ENCODE results near the gene FGF14.

DNA sequence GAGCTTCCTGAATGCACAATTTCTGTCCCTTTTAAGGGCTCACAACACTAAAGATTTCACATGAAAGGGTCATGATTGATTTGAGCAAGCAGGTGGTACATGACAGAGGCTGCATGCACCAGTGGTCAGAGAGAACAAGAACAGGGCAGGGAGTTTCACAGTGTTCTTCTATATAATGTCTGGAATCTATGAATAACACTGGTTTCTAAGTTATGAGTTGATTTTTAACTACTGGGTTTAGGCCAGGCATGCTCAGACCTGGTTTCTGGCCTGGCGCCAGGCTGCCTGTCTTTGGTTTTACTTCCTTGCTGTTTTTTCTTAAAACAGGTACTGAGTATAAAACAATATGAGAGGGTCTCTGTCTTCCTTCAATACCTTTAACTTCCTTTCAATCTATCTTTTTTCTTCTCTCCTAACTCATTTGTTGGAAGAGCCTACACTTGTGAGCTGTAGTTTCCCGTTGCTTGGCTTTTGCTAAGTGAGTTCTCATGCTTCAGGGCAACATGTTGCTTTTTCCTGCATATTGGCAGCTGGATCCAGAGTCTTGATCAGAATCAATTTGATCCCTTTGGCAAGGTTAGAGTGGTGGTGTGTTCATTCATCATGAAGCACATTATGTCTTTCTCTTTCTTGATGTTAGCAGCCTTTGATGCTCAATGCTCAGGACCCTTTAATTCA is 38.5 kb upstream of the FGF14 start:
- TF ChIP-seq CTCF (conservative IDR thresholded peaks at IDR 0.05; ENCODE audit: low read depth in 2 of 2) (no peak), CREB1 (CRISPR knock-in tag; IDR thresholded peaks at IDR 0.05; ENCODE audit: low read depth) (no peak), EZH2 (IDR thresholded peaks at IDR 0.05; ENCODE audit: low read depth, unreplicated experiment) (no peak), ZNF114 (CRISPR knock-in tag; IDR thresholded peaks at IDR 0.05) (no peak), POLR2AphosphoS5 (IDR thresholded peaks at IDR 0.05; ENCODE audit: low read depth) (no peak)
- TF ChIP-seq, protein P1, sequence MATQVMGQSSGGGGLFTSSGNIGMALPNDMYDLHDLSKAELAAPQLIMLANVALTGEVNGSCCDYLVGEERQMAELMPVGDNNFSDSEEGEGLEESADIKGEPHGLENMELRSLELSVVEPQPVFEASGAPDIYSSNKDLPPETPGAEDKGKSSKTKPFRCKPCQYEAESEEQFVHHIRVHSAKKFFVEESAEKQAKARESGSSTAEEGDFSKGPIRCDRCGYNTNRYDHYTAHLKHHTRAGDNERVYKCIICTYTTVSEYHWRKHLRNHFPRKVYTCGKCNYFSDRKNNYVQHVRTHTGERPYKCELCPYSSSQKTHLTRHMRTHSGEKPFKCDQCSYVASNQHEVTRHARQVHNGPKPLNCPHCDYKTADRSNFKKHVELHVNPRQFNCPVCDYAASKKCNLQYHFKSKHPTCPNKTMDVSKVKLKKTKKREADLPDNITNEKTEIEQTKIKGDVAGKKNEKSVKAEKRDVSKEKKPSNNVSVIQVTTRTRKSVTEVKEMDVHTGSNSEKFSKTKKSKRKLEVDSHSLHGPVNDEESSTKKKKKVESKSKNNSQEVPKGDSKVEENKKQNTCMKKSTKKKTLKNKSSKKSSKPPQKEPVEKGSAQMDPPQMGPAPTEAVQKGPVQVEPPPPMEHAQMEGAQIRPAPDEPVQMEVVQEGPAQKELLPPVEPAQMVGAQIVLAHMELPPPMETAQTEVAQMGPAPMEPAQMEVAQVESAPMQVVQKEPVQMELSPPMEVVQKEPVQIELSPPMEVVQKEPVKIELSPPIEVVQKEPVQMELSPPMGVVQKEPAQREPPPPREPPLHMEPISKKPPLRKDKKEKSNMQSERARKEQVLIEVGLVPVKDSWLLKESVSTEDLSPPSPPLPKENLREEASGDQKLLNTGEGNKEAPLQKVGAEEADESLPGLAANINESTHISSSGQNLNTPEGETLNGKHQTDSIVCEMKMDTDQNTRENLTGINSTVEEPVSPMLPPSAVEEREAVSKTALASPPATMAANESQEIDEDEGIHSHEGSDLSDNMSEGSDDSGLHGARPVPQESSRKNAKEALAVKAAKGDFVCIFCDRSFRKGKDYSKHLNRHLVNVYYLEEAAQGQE (IDR thresholded peaks at IDR 0.05; ENCODE audit: unreplicated experiment): no peak

All from GM23338 (cell line).